ENCODE results near the gene SH3D19. TPM values are rescaled to one million over a fixed set of nuclear protein-coding genes. Genes with fewer than 3 reads are reported as not detected.

SH3D19 gene
- total and polyA plus RNA-seq, 4 donors: 40.3 to 62.1 (median 40.9) TPM

- 100% methylated on average over 1 of the region's 1 CpG for WGBS (ENCODE audit: insufficient coverage)
- H3K9me3 ChIP-seq (ENCODE audit: control insufficient read depth, insufficient read depth, low read length): no peaks in the 10 kb centered on the region
- peaks cover 39% of the 10 kb centered on the region for H3K36me3 ChIP-seq (ENCODE audit: control insufficient read depth, insufficient read depth, low read length)
- no peak for DNase-seq (ENCODE audit: low read depth in 4 of 6, low spot score in 6 of 6)
- H3K27ac ChIP-seq (ENCODE audit: low read depth, low read length): no peak overlapping the region
- no peaks in the 10 kb centered on the region for H3K27me3 ChIP-seq (ENCODE audit: control insufficient read depth, insufficient read depth, low read length)
- H3K4me1 ChIP-seq (ENCODE audit: control insufficient read depth, insufficient read depth, low read length): no peaks in the 10 kb centered on the region
- no peak overlapping the region for H3K4me3 ChIP-seq (ENCODE audit: low read depth, low read length)
Observed at GRCh38 chr4:151129796-151130195, 195.6 kb downstream of the SH3D19 start.

DNA sequence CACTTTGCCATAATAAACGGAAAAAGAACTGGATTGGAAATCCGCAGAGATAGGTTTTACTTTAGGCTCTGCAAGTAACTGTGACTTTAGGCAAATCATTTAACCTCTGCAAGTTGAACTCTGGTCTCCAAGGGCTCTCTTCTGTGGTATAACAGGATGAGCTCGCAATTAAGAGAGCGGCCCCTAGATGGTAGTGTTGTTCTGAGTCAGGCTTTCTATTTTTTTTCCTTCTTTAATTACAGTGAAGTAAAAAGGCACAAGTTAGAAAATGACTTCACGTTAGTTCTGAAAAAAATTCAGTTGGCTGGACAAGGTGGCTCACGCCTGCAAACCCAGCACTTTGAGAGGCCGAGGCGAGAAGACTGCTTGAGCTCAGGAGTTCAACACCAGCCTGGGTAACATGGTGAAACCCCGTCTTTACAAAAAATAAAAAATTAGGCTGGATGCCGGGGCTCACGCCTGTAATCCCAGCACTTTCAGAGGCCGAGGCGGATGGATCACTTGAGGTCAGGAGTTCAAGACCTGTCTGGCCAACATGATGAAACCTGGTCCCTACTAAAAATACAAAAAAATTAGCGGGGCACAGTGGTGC, 207.9 kb downstream of the SH3D19 start:
- Histone ChIP-seq H3K4me3 (ENCODE audit: low read depth, low read length) (no peak overlapping the region), H3K27me3 (ENCODE audit: control insufficient read depth, insufficient read depth, low read length) (no peaks in the 10 kb centered on the region), H3K27ac (ENCODE audit: low read depth, low read length) (no peak overlapping the region), H3K9me3 (ENCODE audit: control insufficient read depth, insufficient read depth, low read length) (no peaks in the 10 kb centered on the region), H3K4me1 (ENCODE audit: control insufficient read depth, insufficient read depth, low read length) (peaks cover 3% of the 10 kb centered on the region), H3K36me3 (ENCODE audit: control insufficient read depth, insufficient read depth, low read length) (peaks cover 9% of the 10 kb centered on the region)
- WGBS (ENCODE audit: insufficient coverage): 50% methylated on average over 12 of the region's 14 CpGs
- peak; percentile 41 to 93 (median 60) for DNase-seq (ENCODE audit: low read depth in 4 of 6, low spot score in 6 of 6)

DNA sequence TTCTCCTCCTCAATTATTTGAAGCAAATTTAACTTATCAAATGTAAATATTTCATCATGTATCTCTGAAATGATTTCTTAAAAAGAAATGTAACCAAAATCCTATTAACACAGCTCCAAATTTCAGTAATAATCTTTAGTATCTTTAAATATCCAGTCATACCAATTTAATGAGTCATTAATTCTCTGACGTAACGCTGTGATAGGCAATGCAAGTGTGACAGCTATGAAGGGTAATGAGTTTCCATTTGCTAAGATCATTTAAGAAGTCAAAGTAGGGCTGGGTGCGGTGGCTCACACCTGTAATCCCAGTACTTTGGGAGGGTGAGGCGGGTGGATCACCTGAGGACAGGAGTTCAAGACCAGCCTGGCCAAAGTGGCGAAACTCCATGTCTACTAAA, 210.4 kb downstream of the SH3D19 start:
- no peak for DNase-seq (ENCODE audit: low read depth in 4 of 6, low spot score in 6 of 6)
- WGBS (ENCODE audit: insufficient coverage): 92% methylated on average over 5 of the region's 5 CpGs

GRCh38 chr4:151114338-151114737, 211.1 kb downstream of the SH3D19 start:
- H3K4me3 ChIP-seq (ENCODE audit: low read depth, low read length): no peak overlapping the region
- H3K36me3 ChIP-seq (ENCODE audit: control insufficient read depth, insufficient read depth, low read length): peaks cover 10% of the 10 kb centered on the region
- 45% methylated on average over 3 of the region's 3 CpGs for WGBS (ENCODE audit: insufficient coverage)

More for the DNA sequence above, 210.4 kb downstream of the SH3D19 start:
- Histone ChIP-seq H3K36me3 (ENCODE audit: control insufficient read depth, insufficient read depth, low read length) (peaks cover 12% of the 10 kb centered on the region), H3K27me3 (ENCODE audit: control insufficient read depth, insufficient read depth, low read length) (no peaks in the 10 kb centered on the region), H3K4me3 (ENCODE audit: low read depth, low read length) (no peak overlapping the region), H3K4me1 (ENCODE audit: control insufficient read depth, insufficient read depth, low read length) (peaks cover 3% of the 10 kb centered on the region), H3K9me3 (ENCODE audit: control insufficient read depth, insufficient read depth, low read length) (no peaks in the 10 kb centered on the region), H3K27ac (ENCODE audit: low read depth, low read length) (no peak overlapping the region)

DNA sequence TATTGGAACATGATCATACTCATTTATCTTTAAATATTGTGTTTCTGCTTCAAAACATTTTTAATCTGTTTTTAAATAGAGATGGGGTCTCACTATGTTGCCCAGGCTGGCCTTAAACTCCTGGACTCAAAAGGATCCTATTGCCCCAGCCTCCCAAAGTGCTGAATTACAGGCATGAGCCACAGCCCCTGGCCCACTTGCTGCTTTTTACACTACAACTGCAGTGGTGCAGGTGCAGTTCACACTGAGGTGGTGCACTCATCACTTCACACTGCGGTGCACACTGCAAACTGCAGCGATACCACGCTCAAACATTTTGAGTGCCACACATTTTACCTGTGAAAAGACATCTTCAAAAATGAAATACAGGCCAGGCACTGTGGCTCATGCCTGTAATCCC, 215.2 kb downstream of the SH3D19 start:
- Histone ChIP-seq H3K4me3 (ENCODE audit: low read depth, low read length) (no peak overlapping the region), H3K27me3 (ENCODE audit: control insufficient read depth, insufficient read depth, low read length) (no peaks in the 10 kb centered on the region), H3K4me1 (ENCODE audit: control insufficient read depth, insufficient read depth, low read length) (no peaks in the 10 kb centered on the region), H3K27ac (ENCODE audit: low read depth, low read length) (no peak overlapping the region), H3K36me3 (ENCODE audit: control insufficient read depth, insufficient read depth, low read length) (peaks cover 28% of the 10 kb centered on the region), H3K9me3 (ENCODE audit: control insufficient read depth, insufficient read depth, low read length) (no peaks in the 10 kb centered on the region)
- WGBS (ENCODE audit: insufficient coverage): 94% methylated on average over 3 of the region's 3 CpGs
- no peak for DNase-seq (ENCODE audit: low read depth in 4 of 6, low spot score in 6 of 6)

More at GRCh38 chr4:151114338-151114737, 211.1 kb downstream of the SH3D19 start:
- H3K4me1 ChIP-seq (ENCODE audit: control insufficient read depth, insufficient read depth, low read length): peaks cover 3% of the 10 kb centered on the region
- no peaks in the 10 kb centered on the region for H3K9me3 ChIP-seq (ENCODE audit: control insufficient read depth, insufficient read depth, low read length)
- H3K27ac ChIP-seq (ENCODE audit: low read depth, low read length): no peak overlapping the region
- DNase-seq (ENCODE audit: low read depth in 4 of 6, low spot score in 6 of 6): peak in 2 of 6 donors; percentile 29 to 39
- no peaks in the 10 kb centered on the region for H3K27me3 ChIP-seq (ENCODE audit: control insufficient read depth, insufficient read depth, low read length)

DNA sequence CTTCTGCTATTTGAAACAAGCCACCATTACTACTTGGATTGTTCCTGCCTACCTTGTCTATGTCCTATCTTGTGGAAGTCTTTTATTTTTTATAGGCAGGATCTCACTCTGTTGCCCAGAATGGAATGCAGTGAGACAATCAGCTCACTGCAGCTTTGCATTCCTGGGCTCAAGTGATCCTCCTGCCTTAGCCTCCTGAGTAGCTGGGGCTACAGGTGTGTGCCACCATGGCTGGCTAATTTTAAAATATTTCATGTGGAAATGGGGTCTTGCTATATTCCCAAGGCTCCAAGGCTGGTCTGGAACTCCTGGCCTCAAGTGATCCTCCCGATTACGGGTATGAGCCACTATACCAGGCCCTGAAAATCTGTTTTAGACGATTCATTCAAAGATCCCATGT, 218.3 kb downstream of the SH3D19 start:
- Histone ChIP-seq H3K36me3 (ENCODE audit: control insufficient read depth, insufficient read depth, low read length) (peaks cover 36% of the 10 kb centered on the region), H3K27me3 (ENCODE audit: control insufficient read depth, insufficient read depth, low read length) (no peaks in the 10 kb centered on the region), H3K9me3 (ENCODE audit: control insufficient read depth, insufficient read depth, low read length) (no peaks in the 10 kb centered on the region), H3K4me3 (ENCODE audit: low read depth, low read length) (no peak overlapping the region), H3K4me1 (ENCODE audit: control insufficient read depth, insufficient read depth, low read length) (no peaks in the 10 kb centered on the region), H3K27ac (ENCODE audit: low read depth, low read length) (no peak overlapping the region)
- WGBS (ENCODE audit: insufficient coverage): 100% methylated on average over 1 of the region's 3 CpGs
- DNase-seq (ENCODE audit: low read depth in 4 of 6, low spot score in 6 of 6): no peak

GRCh38 chr4:151105454-151106032, 219.9 kb downstream of the SH3D19 start:
- WGBS (ENCODE audit: insufficient coverage): 100% methylated on average over 1 of the region's 5 CpGs
- H3K9me3 ChIP-seq (ENCODE audit: control insufficient read depth, insufficient read depth, low read length): no peaks in the 10 kb centered on the region
- no peak overlapping the region for H3K27ac ChIP-seq (ENCODE audit: low read depth, low read length)

GRCh38 chr4:151104621-151105020, 220.8 kb downstream of the SH3D19 start:
- Histone ChIP-seq H3K4me3 (ENCODE audit: low read depth, low read length) (no peak overlapping the region), H3K27ac (ENCODE audit: low read depth, low read length) (no peak overlapping the region), H3K4me1 (ENCODE audit: control insufficient read depth, insufficient read depth, low read length) (no peaks in the 10 kb centered on the region), H3K27me3 (ENCODE audit: control insufficient read depth, insufficient read depth, low read length) (no peaks in the 10 kb centered on the region), H3K9me3 (ENCODE audit: control insufficient read depth, insufficient read depth, low read length) (no peaks in the 10 kb centered on the region), H3K36me3 (ENCODE audit: control insufficient read depth, insufficient read depth, low read length) (peaks cover 37% of the 10 kb centered on the region)
- WGBS (ENCODE audit: insufficient coverage): 100% methylated on average over 1 of the region's 1 CpG
- no peak for DNase-seq (ENCODE audit: low read depth in 4 of 6, low spot score in 6 of 6)

More at GRCh38 chr4:151105454-151106032, 219.9 kb downstream of the SH3D19 start:
- H3K27me3 ChIP-seq (ENCODE audit: control insufficient read depth, insufficient read depth, low read length): no peaks in the 10 kb centered on the region
- H3K36me3 ChIP-seq (ENCODE audit: control insufficient read depth, insufficient read depth, low read length): peaks cover 40% of the 10 kb centered on the region
- H3K4me3 ChIP-seq (ENCODE audit: low read depth, low read length): no peak overlapping the region
- H3K4me1 ChIP-seq (ENCODE audit: control insufficient read depth, insufficient read depth, low read length): no peaks in the 10 kb centered on the region
- DNase-seq (ENCODE audit: low read depth in 4 of 6, low spot score in 6 of 6): no peak

GRCh38 chr4:151103758-151104157, 221.6 kb downstream of the SH3D19 start:
- H3K27ac ChIP-seq (ENCODE audit: low read depth, low read length): no peak overlapping the region
- WGBS (ENCODE audit: insufficient coverage): no CpG with 5 or more reads among the region's 2 CpGs
- H3K36me3 ChIP-seq (ENCODE audit: control insufficient read depth, insufficient read depth, low read length): peaks cover 33% of the 10 kb centered on the region
- no peak overlapping the region for H3K4me3 ChIP-seq (ENCODE audit: low read depth, low read length)
- H3K27me3 ChIP-seq (ENCODE audit: control insufficient read depth, insufficient read depth, low read length): no peaks in the 10 kb centered on the region
- no peaks in the 10 kb centered on the region for H3K9me3 ChIP-seq (ENCODE audit: control insufficient read depth, insufficient read depth, low read length)
- DNase-seq (ENCODE audit: low read depth in 4 of 6, low spot score in 6 of 6): no peak
- no peaks in the 10 kb centered on the region for H3K4me1 ChIP-seq (ENCODE audit: control insufficient read depth, insufficient read depth, low read length)

DNA sequence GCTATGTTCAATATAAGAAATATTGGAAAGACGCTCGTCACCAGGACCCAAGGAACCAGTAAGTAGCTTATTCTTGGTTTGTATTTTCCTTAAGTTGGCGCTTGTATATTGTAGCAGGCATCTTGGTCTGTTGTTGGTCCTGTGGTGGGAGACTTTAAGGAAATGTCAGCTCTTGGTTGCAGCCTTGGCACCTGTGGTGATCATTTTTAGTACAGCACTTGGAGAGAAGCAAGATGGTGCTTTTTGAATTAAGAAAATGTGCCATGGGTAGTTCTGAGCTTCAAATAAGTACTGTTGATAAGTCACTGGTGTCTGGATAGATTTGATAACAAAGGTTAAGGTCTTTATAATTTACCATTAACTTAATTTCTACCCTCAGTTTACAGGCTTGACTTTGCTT, 224.9 kb downstream of the SH3D19 start:
- no peak for DNase-seq (ENCODE audit: low read depth in 4 of 6, low spot score in 6 of 6)
- Histone ChIP-seq H3K27ac (ENCODE audit: low read depth, low read length) (peak overlapping the region; percentile 94), H3K36me3 (ENCODE audit: control insufficient read depth, insufficient read depth, low read length) (peaks cover 18% of the 10 kb centered on the region)

More for the DNA sequence above, 224.9 kb downstream of the SH3D19 start:
- H3K9me3 ChIP-seq (ENCODE audit: control insufficient read depth, insufficient read depth, low read length): no peaks in the 10 kb centered on the region
- no peaks in the 10 kb centered on the region for H3K27me3 ChIP-seq (ENCODE audit: control insufficient read depth, insufficient read depth, low read length)
- H3K4me3 ChIP-seq (ENCODE audit: low read depth, low read length): peak overlapping the region; percentile 88
- 21% methylated on average over 3 of the region's 3 CpGs for WGBS (ENCODE audit: insufficient coverage)
- H3K4me1 ChIP-seq (ENCODE audit: control insufficient read depth, insufficient read depth, low read length): no peaks in the 10 kb centered on the region
